ENCODE results near the gene TECTB. TPM values are rescaled to one million over a fixed set of nuclear protein-coding genes. Genes with fewer than 3 reads are reported as not detected.

Gene TECTB
- not detected for polyA plus RNA-seq (2013, experiment 1 of 2)
- polyA plus RNA-seq (2013, experiment 2 of 2): not detected

DNA sequence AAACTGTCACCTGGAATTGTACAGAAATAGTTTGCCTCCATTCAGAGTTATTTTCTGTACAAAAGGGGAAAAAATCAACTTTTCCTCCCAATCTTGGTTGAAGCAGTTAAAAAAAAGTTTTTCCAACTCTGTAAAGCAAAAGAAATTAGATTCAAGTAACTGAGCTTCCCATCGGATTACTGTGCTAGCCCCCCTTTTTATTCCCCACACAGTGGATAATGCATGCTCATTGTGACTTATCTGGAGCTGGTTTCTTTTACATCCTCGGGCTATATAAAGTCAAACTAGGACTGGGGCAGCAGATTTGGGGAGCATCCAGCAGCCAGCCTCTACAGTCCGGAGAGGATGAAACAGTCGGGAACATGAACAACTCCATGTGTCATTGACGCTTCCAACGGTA is at the start of gene TECTB:
TSS of gene TECTB (plus strand) at position 301 of the 400 bp plus-strand sequence. CDS start 335 bp downstream, outside the sequence.
- H3K4me1 ChIP-seq (ENCODE audit: insufficient read depth, low read length): peaks cover 17% of the 10 kb centered on the region
- peaks cover 8% of the 10 kb centered on the region for H3K27me3 ChIP-seq (ENCODE audit: insufficient read depth, low read length)
- 91% methylated on average over 6 of the region's 6 CpGs for whole genome bisulfite sequencing
- no peak within 1 kb of the TSS for H3K9ac ChIP-seq (ENCODE audit: low read depth, low read length)
- no peak within 1 kb of the TSS for H3K27ac ChIP-seq (ENCODE audit: low read depth, low read length)
- no peaks in the 10 kb centered on the region for H3K36me3 ChIP-seq (ENCODE audit: insufficient read depth, low read length)
- H3K4me3 ChIP-seq (ENCODE audit: low read length): no peak within 1 kb of the TSS
- no peaks in the 10 kb centered on the region for H3K9me3 ChIP-seq (ENCODE audit: insufficient read depth, low read depth, low read length)

GRCh38 chr10:112235141-112235540 is 48.1 kb upstream of the TECTB start:
- Histone ChIP-seq H3K4me1 (ENCODE audit: insufficient read depth, low read length) (peaks cover 13% of the 10 kb centered on the region), H3K9me3 (ENCODE audit: insufficient read depth, low read depth, low read length) (peaks cover 14% of the 10 kb centered on the region), H3K9ac (ENCODE audit: low read depth, low read length) (no peak overlapping the region), H3K4me3 (ENCODE audit: low read length) (no peak overlapping the region), H3K27ac (ENCODE audit: low read depth, low read length) (no peak overlapping the region), H3K36me3 (ENCODE audit: insufficient read depth, low read length) (no peaks in the 10 kb centered on the region), H3K27me3 (ENCODE audit: insufficient read depth, low read length) (no peaks in the 10 kb centered on the region)
- 95% methylated on average over 7 of the region's 7 CpGs for WGBS

DNA sequence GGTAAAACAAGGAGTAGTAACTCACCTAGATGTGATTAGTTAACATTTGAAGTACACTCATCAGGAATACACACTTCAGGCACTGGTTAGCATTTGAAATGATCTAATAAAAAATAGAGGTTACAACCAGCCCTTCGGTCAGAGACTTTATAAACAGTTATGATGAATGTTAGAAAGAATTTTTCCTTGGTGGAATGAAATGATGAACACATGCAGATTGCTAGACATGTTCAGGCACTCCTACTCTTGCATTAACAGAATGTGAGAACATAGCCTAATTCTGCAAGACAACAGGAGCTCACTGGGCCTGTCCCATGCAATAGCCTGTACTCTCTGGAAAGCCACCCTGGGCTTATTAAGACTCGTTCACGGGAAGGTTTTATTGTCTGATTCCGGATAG is 47.3 kb upstream of the TECTB start:
- H3K9ac ChIP-seq (ENCODE audit: low read depth, low read length): no peak overlapping the region
- 76% methylated on average over 3 of the region's 4 CpGs for WGBS
- H3K4me3 ChIP-seq (ENCODE audit: low read length): no peak overlapping the region
- no peaks in the 10 kb centered on the region for H3K27me3 ChIP-seq (ENCODE audit: insufficient read depth, low read length)
- H3K27ac ChIP-seq (ENCODE audit: low read depth, low read length): no peak overlapping the region
- H3K9me3 ChIP-seq (ENCODE audit: insufficient read depth, low read depth, low read length): peaks cover 21% of the 10 kb centered on the region
- peaks cover 13% of the 10 kb centered on the region for H3K4me1 ChIP-seq (ENCODE audit: insufficient read depth, low read length)
- no peaks in the 10 kb centered on the region for H3K36me3 ChIP-seq (ENCODE audit: insufficient read depth, low read length)

GRCh38 chr10:112236486-112236885 is 46.7 kb upstream of the TECTB start:
- Histone ChIP-seq H3K9me3 (ENCODE audit: insufficient read depth, low read depth, low read length) (peaks cover 21% of the 10 kb centered on the region), H3K27ac (ENCODE audit: low read depth, low read length) (no peak overlapping the region), H3K4me3 (ENCODE audit: low read length) (no peak overlapping the region), H3K9ac (ENCODE audit: low read depth, low read length) (no peak overlapping the region), H3K4me1 (ENCODE audit: insufficient read depth, low read length) (peaks cover 13% of the 10 kb centered on the region), H3K27me3 (ENCODE audit: insufficient read depth, low read length) (no peaks in the 10 kb centered on the region), H3K36me3 (ENCODE audit: insufficient read depth, low read length) (no peaks in the 10 kb centered on the region)
- 95% methylated on average over 3 of the region's 3 CpGs for WGBS

GRCh38 chr10:112239347-112239746 is 43.9 kb upstream of the TECTB start:
- H3K4me3 ChIP-seq (ENCODE audit: low read length): no peak overlapping the region
- no peaks in the 10 kb centered on the region for H3K36me3 ChIP-seq (ENCODE audit: insufficient read depth, low read length)
- 94% methylated on average over 5 of the region's 5 CpGs for WGBS
- peaks cover 21% of the 10 kb centered on the region for H3K9me3 ChIP-seq (ENCODE audit: insufficient read depth, low read depth, low read length)
- H3K4me1 ChIP-seq (ENCODE audit: insufficient read depth, low read length): peaks cover 10% of the 10 kb centered on the region
- H3K9ac ChIP-seq (ENCODE audit: low read depth, low read length): no peak overlapping the region
- H3K27me3 ChIP-seq (ENCODE audit: insufficient read depth, low read length): no peaks in the 10 kb centered on the region
- no peak overlapping the region for H3K27ac ChIP-seq (ENCODE audit: low read depth, low read length)

DNA sequence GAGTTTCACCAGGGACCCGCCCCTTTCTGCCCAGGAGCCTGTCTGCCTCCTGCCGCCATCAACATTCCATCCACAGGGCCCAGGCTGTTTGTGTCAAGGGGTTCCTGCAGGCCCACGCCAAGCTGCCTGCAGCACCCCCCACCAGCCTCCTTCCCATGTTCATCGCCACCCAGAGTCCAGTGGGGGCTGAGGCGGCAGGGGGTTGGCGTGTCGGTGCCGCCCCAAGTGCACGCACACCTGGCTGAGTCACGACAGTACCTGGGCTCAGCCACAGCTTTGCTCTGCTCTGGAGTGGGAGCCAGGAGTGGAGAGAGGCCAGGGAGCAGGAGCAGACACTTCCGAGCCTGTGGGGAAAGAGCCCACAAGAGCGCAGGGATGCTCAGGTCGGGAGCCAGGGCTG is 42.8 kb upstream of the TECTB start:
- H3K9ac ChIP-seq (ENCODE audit: low read depth, low read length): no peak overlapping the region
- H3K27me3 ChIP-seq (ENCODE audit: insufficient read depth, low read length): no peaks in the 10 kb centered on the region
- no peak overlapping the region for H3K27ac ChIP-seq (ENCODE audit: low read depth, low read length)
- WGBS: 92% methylated on average over 13 of the region's 13 CpGs
- no peaks in the 10 kb centered on the region for H3K36me3 ChIP-seq (ENCODE audit: insufficient read depth, low read length)
- H3K4me1 ChIP-seq (ENCODE audit: insufficient read depth, low read length): peaks cover 4% of the 10 kb centered on the region
- H3K9me3 ChIP-seq (ENCODE audit: insufficient read depth, low read depth, low read length): peaks cover 21% of the 10 kb centered on the region
- no peak overlapping the region for H3K4me3 ChIP-seq (ENCODE audit: low read length)

GRCh38 chr10:112241651-112242341 is 41.4 kb upstream of the TECTB start:
- Histone ChIP-seq H3K9me3 (ENCODE audit: insufficient read depth, low read depth, low read length) (peaks cover 21% of the 10 kb centered on the region), H3K4me1 (ENCODE audit: insufficient read depth, low read length) (no peaks in the 10 kb centered on the region), H3K36me3 (ENCODE audit: insufficient read depth, low read length) (no peaks in the 10 kb centered on the region), H3K27ac (ENCODE audit: low read depth, low read length) (no peak overlapping the region), H3K27me3 (ENCODE audit: insufficient read depth, low read length) (no peaks in the 10 kb centered on the region), H3K4me3 (ENCODE audit: low read length) (no peak overlapping the region), H3K9ac (ENCODE audit: low read depth, low read length) (no peak overlapping the region)
- WGBS: 66% methylated on average over 2 of the region's 2 CpGs

DNA sequence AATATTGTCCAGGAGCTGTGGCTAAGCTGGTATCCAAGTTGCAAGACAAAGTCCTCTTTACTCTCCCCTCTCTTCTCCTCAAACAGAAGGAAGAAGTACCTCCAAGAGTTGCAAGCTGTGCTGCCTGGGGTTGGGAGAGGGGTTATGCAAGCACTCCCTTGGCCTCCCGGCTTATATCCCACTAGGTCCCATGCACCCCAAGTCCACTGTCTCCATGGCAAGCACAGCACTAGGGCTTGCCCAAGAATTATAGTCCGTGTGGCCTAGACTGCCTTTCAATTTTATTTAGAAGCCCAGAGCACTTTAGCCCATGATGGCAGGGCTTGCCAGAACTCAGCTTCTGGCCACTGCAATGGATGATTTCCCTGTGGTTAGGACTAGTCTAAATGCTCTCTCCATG is 40.4 kb upstream of the TECTB start:
- WGBS: 96% methylated on average over 2 of the region's 2 CpGs
- H3K9me3 ChIP-seq (ENCODE audit: insufficient read depth, low read depth, low read length): peaks cover 21% of the 10 kb centered on the region
- no peaks in the 10 kb centered on the region for H3K27me3 ChIP-seq (ENCODE audit: insufficient read depth, low read length)
- no peak overlapping the region for H3K27ac ChIP-seq (ENCODE audit: low read depth, low read length)
- H3K4me1 ChIP-seq (ENCODE audit: insufficient read depth, low read length): no peaks in the 10 kb centered on the region
- H3K9ac ChIP-seq (ENCODE audit: low read depth, low read length): no peak overlapping the region
- H3K4me3 ChIP-seq (ENCODE audit: low read length): no peak overlapping the region
- no peaks in the 10 kb centered on the region for H3K36me3 ChIP-seq (ENCODE audit: insufficient read depth, low read length)

GRCh38 chr10:112243713-112244112 is 39.5 kb upstream of the TECTB start:
- over 99% methylated on average over 5 of the region's 6 CpGs for WGBS
- H3K9ac ChIP-seq (ENCODE audit: low read depth, low read length): no peak overlapping the region
- no peaks in the 10 kb centered on the region for H3K27me3 ChIP-seq (ENCODE audit: insufficient read depth, low read length)
- H3K27ac ChIP-seq (ENCODE audit: low read depth, low read length): no peak overlapping the region
- no peaks in the 10 kb centered on the region for H3K36me3 ChIP-seq (ENCODE audit: insufficient read depth, low read length)
- no peaks in the 10 kb centered on the region for H3K4me1 ChIP-seq (ENCODE audit: insufficient read depth, low read length)
- peaks cover 19% of the 10 kb centered on the region; the same call in 1 of the 2 replicates for H3K9me3 ChIP-seq (ENCODE audit: insufficient read depth, low read depth, low read length)
- no peak overlapping the region for H3K4me3 ChIP-seq (ENCODE audit: low read length)

DNA sequence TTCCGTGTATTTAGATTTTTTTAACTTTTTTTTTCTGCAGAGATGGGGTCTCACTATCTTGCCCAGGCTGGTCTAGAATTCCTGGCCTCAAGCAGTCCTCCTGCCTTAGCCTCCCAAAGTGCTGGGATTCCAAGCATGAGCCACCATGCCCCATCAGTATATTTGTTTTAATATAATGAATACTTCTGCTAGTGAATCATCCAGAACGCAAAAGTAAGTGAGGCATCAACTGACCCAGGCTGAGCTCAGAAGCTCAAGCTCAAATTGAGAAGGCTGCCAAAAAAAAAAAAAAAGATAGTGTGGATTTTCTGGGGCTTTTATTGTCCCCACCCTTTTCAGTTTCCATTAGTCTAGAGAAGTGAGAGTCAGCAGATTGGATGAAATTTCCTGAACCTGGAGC is 39.0 kb upstream of the TECTB start:
- Histone ChIP-seq H3K9me3 (ENCODE audit: insufficient read depth, low read depth, low read length) (peaks cover 19% of the 10 kb centered on the region), H3K4me3 (ENCODE audit: low read length) (no peak overlapping the region), H3K36me3 (ENCODE audit: insufficient read depth, low read length) (no peaks in the 10 kb centered on the region), H3K4me1 (ENCODE audit: insufficient read depth, low read length) (no peaks in the 10 kb centered on the region), H3K27me3 (ENCODE audit: insufficient read depth, low read length) (no peaks in the 10 kb centered on the region), H3K9ac (ENCODE audit: low read depth, low read length) (no peak overlapping the region), H3K27ac (ENCODE audit: low read depth, low read length) (no peak overlapping the region)
- whole genome bisulfite sequencing: 97% methylated on average over 2 of the region's 2 CpGs

DNA sequence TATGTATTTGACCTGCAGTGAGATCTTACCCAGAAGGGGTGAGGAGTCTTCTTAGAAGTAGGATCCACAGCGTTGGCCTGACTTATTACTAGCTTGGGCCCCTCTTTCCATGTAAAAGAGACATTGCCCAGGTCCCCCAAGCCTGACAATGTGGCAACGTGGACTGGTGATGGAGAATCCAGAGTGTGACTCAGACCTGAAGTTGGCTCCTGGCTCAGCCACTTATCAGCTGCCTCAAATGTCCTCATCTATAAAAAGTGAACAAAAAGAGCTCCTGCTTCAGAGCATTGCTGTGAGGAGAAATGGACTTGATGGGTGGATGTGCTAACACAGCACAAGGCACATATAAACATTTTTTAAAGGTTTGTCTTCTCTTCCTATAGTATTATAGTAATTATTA is 35.4 kb upstream of the TECTB start:
- Histone ChIP-seq H3K27me3 (ENCODE audit: insufficient read depth, low read length) (no peaks in the 10 kb centered on the region), H3K27ac (ENCODE audit: low read depth, low read length) (no peak overlapping the region), H3K4me1 (ENCODE audit: insufficient read depth, low read length) (no peaks in the 10 kb centered on the region), H3K4me3 (ENCODE audit: low read length) (no peak overlapping the region), H3K36me3 (ENCODE audit: insufficient read depth, low read length) (no peaks in the 10 kb centered on the region), H3K9ac (ENCODE audit: low read depth, low read length) (no peak overlapping the region), H3K9me3 (ENCODE audit: insufficient read depth, low read depth, low read length) (peaks cover 10% of the 10 kb centered on the region)
- 76% methylated on average over 2 of the region's 2 CpGs for WGBS

Measured in HUES64 (cell line).